GM12878 (cell line): Measurements from ENCODE around the gene SYMPK. TPM values are rescaled to one million over a fixed set of nuclear protein-coding genes. Genes with fewer than 3 reads are reported as not detected.

ENCODE experiments used
- FOXM1 ChIP-seq: IDR thresholded peaks from 2 replicates; pipeline ENCODE4 v1.6.1; 2012; ENCODE audit warnings: low read depth, mild to moderate bottlenecking, inconsistent platforms, low read length, moderate library complexity
- TCF12 ChIP-seq: IDR thresholded peaks from 2 replicates; pipeline ENCODE4 v1.6.1; 2011; ENCODE audit warnings: low read depth, mild to moderate bottlenecking, low read length
- ZBTB33 ChIP-seq: fragments of 450-650 bp; IDR thresholded peaks from 2 replicates; pipeline ENCODE4 v1.6.1; 2017; ENCODE audit warnings: mild to moderate bottlenecking
- polyA plus RNA-seq, 11 experiments: library from polyadenylated mRNA; depleted of rRNA in 4 of 11; unstranded in 6 of 11; stranded (reverse) in 5 of 11; fragments of >200 nt; fragmentation: Nextera tagmentation in 4 of 11; fragmentation: Illumina TruSeq in 1 of 11; extraction: Ambion mirVana in 4 of 11; extraction: Trizol in 1 of 11; gene quantifications; 1 replicate in 1 of 11; 2 replicates in 10 of 11; pipeline versions ENCODE4 v1.2.1 to v1.2.3, GENCODE V29; 2011 to 2016; ENCODE audit warnings: inconsistent platforms in 2 of 11, missing spikeins in 2 of 11, low read depth in 1 of 11
- total RNA-seq, 4 experiments: library from RNA; depleted of rRNA in 3 of 4; stranded (reverse); fragments of >200 nt in 3 of 4; fragmentation: Illumina TruSeq in 1 of 4; extraction: Trizol in 1 of 4; gene quantifications; 2 replicates each; pipeline versions ENCODE4 v1.2.1 to v1.2.3, GENCODE V29; 2013 to 2021

Gene SYMPK
- total and polyA plus RNA-seq, 10 of the 15 experiments (the other 5 are each of a cell fraction or from before 2014, with no cell fraction given), result 0.49 to 109 (median 42.5) TPM

GRCh38 chr19:45765702-45766295 is 97.1 kb downstream of the SYMPK start (continued):
- TF ChIP-seq ZBTB33, result no peak
- TF ChIP-seq TCF12, result no peak
- TF ChIP-seq FOXM1, result no peak

Other genes starting within 250 kb of the SYMPK start
Only the 7 nearest of the 18 such genes appear.
- gene DMPK, start 80.7 kb downstream of the SYMPK start, total RNA-seq (2014; rRNA removed), result 5.7 and 6.6 TPM in 2 replicates
- 4.9 and 5.1 TPM in 2 replicates for gene DMPK, start 80.7 kb downstream of the SYMPK start, total RNA-seq (2014; rRNA removed; fragmentation: Illumina TruSeq; extraction: Trizol)
- 26.7 and 33.6 TPM in 2 replicates for gene DMPK, start 80.7 kb downstream of the SYMPK start, total RNA-seq (2021)
- 3.9 and 5.4 TPM in 2 replicates for gene DMPK, start 80.7 kb downstream of the SYMPK start, polyA plus RNA-seq (2011; rRNA removed)
- gene DMPK, start 80.7 kb downstream of the SYMPK start, polyA plus RNA-seq (2014; fragmentation: Illumina TruSeq; extraction: Trizol), result 4.0 and 7.6 TPM in 2 replicates
- under 1 TPM; 0.60 to 0.84 TPM for gene DMPK, start 80.7 kb downstream of the SYMPK start, polyA plus RNA-seq (2014; fragmentation: Nextera tagmentation; extraction: Ambion mirVana)
- gene DMPK, start 80.7 kb downstream of the SYMPK start, polyA plus RNA-seq (2014; rRNA removed), result 27.8 and 35.4 TPM in 2 replicates
- 1 to 10 TPM; 3.2 to 3.5 TPM for gene DMPK, start 80.7 kb downstream of the SYMPK start, polyA plus RNA-seq (2016; fragmentation: Nextera tagmentation; extraction: Ambion mirVana)
- 28.7 and 31.2 TPM in 2 replicates for gene DMWD, start 70.3 kb downstream of the SYMPK start, total RNA-seq (2014; rRNA removed)
- gene DMWD, start 70.3 kb downstream of the SYMPK start, total RNA-seq (2014; rRNA removed; fragmentation: Illumina TruSeq; extraction: Trizol), result 15.7 and 17.8 TPM in 2 replicates
- gene DMWD, start 70.3 kb downstream of the SYMPK start, total RNA-seq (2021), result 51.3 and 56.0 TPM in 2 replicates
- gene DMWD, start 70.3 kb downstream of the SYMPK start, polyA plus RNA-seq (2011; rRNA removed), result 8.2 and 13.2 TPM in 2 replicates
- 5.3 and 10.1 TPM in 2 replicates for gene DMWD, start 70.3 kb downstream of the SYMPK start, polyA plus RNA-seq (2014; fragmentation: Illumina TruSeq; extraction: Trizol)
- gene DMWD, start 70.3 kb downstream of the SYMPK start, polyA plus RNA-seq (2014; fragmentation: Nextera tagmentation; extraction: Ambion mirVana), result 1 to 10 TPM; 3.5 to 3.8 TPM
- gene DMWD, start 70.3 kb downstream of the SYMPK start, polyA plus RNA-seq (2014; rRNA removed), result 31.7 and 38.9 TPM in 2 replicates
- gene DMWD, start 70.3 kb downstream of the SYMPK start, polyA plus RNA-seq (2016; fragmentation: Nextera tagmentation; extraction: Ambion mirVana), result 1 to 10 TPM; 5.2 to 7.6 TPM
- gene RSPH6A, start 47.8 kb downstream of the SYMPK start, total RNA-seq (2014; rRNA removed), result 0.06 and 0.16 TPM in 2 replicates
- 0.14 and 0.18 TPM in 2 replicates for gene RSPH6A, start 47.8 kb downstream of the SYMPK start, total RNA-seq (2014; rRNA removed; fragmentation: Illumina TruSeq; extraction: Trizol)
- 0.37 and 0.41 TPM in 2 replicates for gene RSPH6A, start 47.8 kb downstream of the SYMPK start, total RNA-seq (2021)
- gene RSPH6A, start 47.8 kb downstream of the SYMPK start, polyA plus RNA-seq (2011; rRNA removed), result 0.06 TPM in 1 of 2 replicates, not detected in the other
- 0.03 TPM in 1 of 2 replicates, not detected in the other for gene RSPH6A, start 47.8 kb downstream of the SYMPK start, polyA plus RNA-seq (2014; fragmentation: Illumina TruSeq; extraction: Trizol)
- not detected for gene RSPH6A, start 47.8 kb downstream of the SYMPK start, polyA plus RNA-seq (2014; fragmentation: Nextera tagmentation; extraction: Ambion mirVana)
- gene RSPH6A, start 47.8 kb downstream of the SYMPK start, polyA plus RNA-seq (2014; rRNA removed), result 0.29 and 0.37 TPM in 2 replicates
- under 1 TPM in 1 of 2 experiments, not detected in 1; 0.25 TPM for gene RSPH6A, start 47.8 kb downstream of the SYMPK start, polyA plus RNA-seq (2016; fragmentation: Nextera tagmentation; extraction: Ambion mirVana)
- gene FOXA3, start 1.2 kb upstream of the SYMPK start, total RNA-seq (2014; rRNA removed), result 0.11 TPM in 2 replicates
- gene FOXA3, start 1.2 kb upstream of the SYMPK start, total RNA-seq (2014; rRNA removed; fragmentation: Illumina TruSeq; extraction: Trizol), result 0.09 TPM in 1 of 2 replicates, not detected in the other
- 0.31 TPM in 1 of 2 replicates, not detected in the other for gene FOXA3, start 1.2 kb upstream of the SYMPK start, total RNA-seq (2021)
- 0.65 and 0.83 TPM in 2 replicates for gene FOXA3, start 1.2 kb upstream of the SYMPK start, polyA plus RNA-seq (2011; rRNA removed)
- not detected in 2 replicates for gene FOXA3, start 1.2 kb upstream of the SYMPK start, polyA plus RNA-seq (2014; fragmentation: Illumina TruSeq; extraction: Trizol)
- under 1 TPM in 1 of 2 experiments, not detected in 1; 0.04 TPM for gene FOXA3, start 1.2 kb upstream of the SYMPK start, polyA plus RNA-seq (2014; fragmentation: Nextera tagmentation; extraction: Ambion mirVana)
- 0.05 TPM in 2 replicates for gene FOXA3, start 1.2 kb upstream of the SYMPK start, polyA plus RNA-seq (2014; rRNA removed)
- not detected for gene FOXA3, start 1.2 kb upstream of the SYMPK start, polyA plus RNA-seq (2016; fragmentation: Nextera tagmentation; extraction: Ambion mirVana)
- gene IRF2BP1, start 23.0 kb upstream of the SYMPK start, total RNA-seq (2014; rRNA removed), result 15.4 and 19.9 TPM in 2 replicates
- gene IRF2BP1, start 23.0 kb upstream of the SYMPK start, total RNA-seq (2014; rRNA removed; fragmentation: Illumina TruSeq; extraction: Trizol), result 2.1 and 3.0 TPM in 2 replicates
- 23.1 and 24.4 TPM in 2 replicates for gene IRF2BP1, start 23.0 kb upstream of the SYMPK start, total RNA-seq (2021)
- gene IRF2BP1, start 23.0 kb upstream of the SYMPK start, polyA plus RNA-seq (2011; rRNA removed), result 0.76 and 1.9 TPM in 2 replicates
- gene IRF2BP1, start 23.0 kb upstream of the SYMPK start, polyA plus RNA-seq (2014; fragmentation: Illumina TruSeq; extraction: Trizol), result 0.30 and 2.0 TPM in 2 replicates
- gene IRF2BP1, start 23.0 kb upstream of the SYMPK start, polyA plus RNA-seq (2014; fragmentation: Nextera tagmentation; extraction: Ambion mirVana), result under 1 TPM; 0.31 to 0.69 TPM
- 12.5 and 14.5 TPM in 2 replicates for gene IRF2BP1, start 23.0 kb upstream of the SYMPK start, polyA plus RNA-seq (2014; rRNA removed)
- 1 to 10 TPM; 5.8 to 7.9 TPM for gene IRF2BP1, start 23.0 kb upstream of the SYMPK start, polyA plus RNA-seq (2016; fragmentation: Nextera tagmentation; extraction: Ambion mirVana)
- gene MYPOP, start 39.5 kb upstream of the SYMPK start, total RNA-seq (2014; rRNA removed), result 1.7 and 2.1 TPM in 2 replicates
- gene MYPOP, start 39.5 kb upstream of the SYMPK start, total RNA-seq (2014; rRNA removed; fragmentation: Illumina TruSeq; extraction: Trizol), result 1.1 and 1.2 TPM in 2 replicates
- 9.4 TPM in 2 replicates for gene MYPOP, start 39.5 kb upstream of the SYMPK start, total RNA-seq (2021)
- gene MYPOP, start 39.5 kb upstream of the SYMPK start, polyA plus RNA-seq (2011; rRNA removed), result 0.52 and 1.1 TPM in 2 replicates
- gene MYPOP, start 39.5 kb upstream of the SYMPK start, polyA plus RNA-seq (2014; fragmentation: Illumina TruSeq; extraction: Trizol), result 0.92 and 2.3 TPM in 2 replicates
- gene MYPOP, start 39.5 kb upstream of the SYMPK start, polyA plus RNA-seq (2014; fragmentation: Nextera tagmentation; extraction: Ambion mirVana), result 1 to 10 TPM in 1 of 2 experiments, under 1 TPM in 1; 0.47 to 1.7 TPM
- 4.6 and 5.8 TPM in 2 replicates for gene MYPOP, start 39.5 kb upstream of the SYMPK start, polyA plus RNA-seq (2014; rRNA removed)
- gene MYPOP, start 39.5 kb upstream of the SYMPK start, polyA plus RNA-seq (2016; fragmentation: Nextera tagmentation; extraction: Ambion mirVana), result 1 to 10 TPM in 1 of 2 experiments, under 1 TPM in 1; 0.70 to 1.1 TPM
- not detected in 2 replicates for gene NANOS2, start 51.6 kb upstream of the SYMPK start, total RNA-seq (2014; rRNA removed)
- not detected in 2 replicates for gene NANOS2, start 51.6 kb upstream of the SYMPK start, total RNA-seq (2014; rRNA removed; fragmentation: Illumina TruSeq; extraction: Trizol)
- not detected in 2 replicates for gene NANOS2, start 51.6 kb upstream of the SYMPK start, total RNA-seq (2021)
- not detected in 2 replicates for gene NANOS2, start 51.6 kb upstream of the SYMPK start, polyA plus RNA-seq (2011; rRNA removed)
- not detected in 2 replicates for gene NANOS2, start 51.6 kb upstream of the SYMPK start, polyA plus RNA-seq (2014; fragmentation: Illumina TruSeq; extraction: Trizol)
- not detected for gene NANOS2, start 51.6 kb upstream of the SYMPK start, polyA plus RNA-seq (2014; fragmentation: Nextera tagmentation; extraction: Ambion mirVana)
- 0.04 TPM in 1 of 2 replicates, not detected in the other for gene NANOS2, start 51.6 kb upstream of the SYMPK start, polyA plus RNA-seq (2014; rRNA removed)
- not detected for gene NANOS2, start 51.6 kb upstream of the SYMPK start, polyA plus RNA-seq (2016; fragmentation: Nextera tagmentation; extraction: Ambion mirVana)